GM19023 (cell line): ENCODE results near the gene GPHN.

Experiments used
- ATAC-seq: cut with Tn5 transposase; IDR thresholded peaks from one replicate; pipeline ENCODE4 v1.9.1; 2021; ENCODE audit warnings: mild to moderate bottlenecking, moderate library complexity; ENCODE audit not compliant: unreplicated experiment

GPHN gene

DNA sequence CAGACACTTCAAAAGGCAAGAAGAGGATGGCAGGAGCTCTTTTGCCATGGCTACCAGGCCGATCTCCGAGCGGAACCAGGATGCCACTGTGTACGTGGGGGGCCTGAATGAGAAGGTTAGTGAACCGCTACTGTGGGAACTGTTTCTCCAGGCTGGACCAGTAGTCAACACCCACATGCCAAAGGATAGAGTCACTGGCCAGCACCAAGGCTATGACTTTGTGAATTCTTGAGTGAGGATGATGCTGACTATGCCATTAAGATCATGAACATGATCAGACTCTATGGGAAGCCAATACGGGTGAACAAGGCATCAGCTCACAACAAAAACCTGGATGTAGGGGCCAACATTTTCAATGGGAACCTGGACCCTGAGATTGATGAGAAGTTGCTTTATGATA lies 691.1 kb downstream of the GPHN start:
- no peak for ATAC-seq

DNA sequence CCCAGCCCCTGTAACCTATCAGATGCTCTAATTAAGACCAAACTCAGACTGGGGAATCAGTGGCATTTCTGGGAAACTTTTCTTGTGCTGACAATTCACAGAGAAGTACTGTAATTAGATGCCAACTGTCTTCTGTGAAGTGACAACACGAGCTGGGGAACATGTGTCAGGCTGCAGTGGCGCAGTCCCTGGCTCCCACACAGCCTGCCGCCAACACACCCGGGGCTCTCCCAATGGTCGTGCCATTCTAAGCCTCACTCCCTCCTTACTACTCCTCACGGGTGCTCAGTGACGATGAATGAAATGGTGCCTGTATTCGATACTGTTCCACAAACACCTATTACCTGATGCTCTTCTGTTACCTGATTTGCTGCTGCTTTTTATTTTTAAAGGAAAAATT lies 699.9 kb downstream of the GPHN start:
- no peak for ATAC-seq

DNA sequence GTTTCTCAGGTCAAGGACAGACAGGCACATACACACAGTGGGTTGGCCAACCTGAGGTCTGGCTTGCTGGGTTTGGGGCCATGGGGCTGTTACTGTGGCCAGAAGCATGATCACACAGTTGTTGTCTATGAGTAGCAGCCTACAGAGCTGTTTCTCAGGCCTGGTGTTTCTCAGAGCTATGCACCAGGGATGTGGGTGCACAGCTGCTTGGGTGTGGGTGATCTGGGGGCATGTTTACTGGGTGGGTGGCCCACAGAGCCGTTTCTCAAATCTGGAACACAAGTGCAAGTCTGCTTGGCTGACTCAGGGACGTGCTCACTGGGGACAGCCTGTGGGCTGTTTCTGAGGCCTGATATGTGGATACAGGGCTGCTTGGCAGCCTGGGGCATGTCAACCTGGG lies 710.2 kb downstream of the GPHN start:
- no peak for ATAC-seq

DNA sequence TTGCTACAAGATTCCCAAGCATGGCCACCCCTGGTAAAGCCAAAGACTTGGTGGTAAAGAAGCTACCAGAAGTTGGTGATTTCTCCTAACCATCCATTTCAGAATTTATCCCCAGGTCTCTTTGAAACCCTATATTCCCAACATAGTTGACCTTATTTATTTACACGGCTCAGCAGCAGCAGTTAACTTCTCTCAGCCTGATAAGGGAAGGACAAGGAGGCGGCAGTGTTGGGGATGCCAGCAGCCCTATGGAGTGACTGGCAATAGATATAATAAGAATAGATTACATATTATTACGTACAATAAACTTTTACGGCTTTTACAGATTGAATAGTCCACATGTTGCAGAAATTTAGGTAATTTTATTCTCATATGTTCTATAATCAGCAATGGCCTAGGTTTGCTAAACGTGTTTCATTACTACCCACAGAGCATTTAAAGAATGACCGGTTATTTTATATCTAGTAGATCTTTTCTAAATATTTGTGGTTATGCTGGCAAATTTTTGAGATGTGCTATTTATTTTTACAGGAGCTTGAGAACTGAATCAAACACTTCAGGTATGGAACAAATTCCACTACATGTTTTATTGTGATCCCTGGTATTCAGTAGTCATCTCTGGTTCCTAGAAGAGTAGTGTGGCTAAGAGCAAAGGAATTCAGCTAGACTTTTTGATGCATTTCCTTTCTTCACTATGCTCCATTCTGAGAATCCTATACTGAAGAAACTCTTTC lies 713.5 kb downstream of the GPHN start:
- ATAC-seq = no peak

DNA sequence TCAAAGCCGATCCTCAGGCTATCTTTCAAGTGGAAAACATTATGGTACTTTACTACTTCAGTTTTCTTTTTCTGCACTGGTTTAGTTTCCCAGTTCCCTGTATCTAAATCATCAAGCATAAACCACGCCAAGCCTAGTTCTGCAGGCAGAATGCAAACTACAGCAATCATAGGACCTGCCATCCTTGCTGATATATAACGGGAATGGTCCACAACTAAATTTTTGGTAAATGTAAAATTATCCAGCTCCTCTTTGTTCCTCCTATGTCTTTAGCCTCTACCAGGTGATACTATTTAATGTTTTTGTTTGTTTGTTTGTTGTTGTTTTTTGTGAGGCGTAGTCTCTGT lies 714.0 kb downstream of the GPHN start:
- ATAC-seq = no peak

DNA sequence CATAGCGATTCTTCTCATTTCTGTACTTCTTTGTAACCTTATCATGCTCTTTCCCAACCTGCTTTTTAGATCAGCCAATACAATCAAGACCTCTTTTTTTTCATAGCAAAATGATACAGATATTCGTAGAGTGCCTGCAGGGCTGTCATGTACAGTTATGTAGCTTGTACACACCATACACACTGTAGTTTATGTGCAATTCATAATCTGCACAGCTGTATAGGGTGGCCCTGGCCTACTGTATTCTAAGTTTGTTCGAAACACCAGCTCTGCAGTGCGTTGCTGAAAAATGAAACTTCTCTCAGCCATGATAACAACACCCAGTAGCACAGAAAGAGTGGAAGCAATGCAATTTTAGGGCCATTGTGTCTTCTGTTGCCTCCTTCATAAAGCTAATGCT lies 717.6 kb downstream of the GPHN start:
- no peak for ATAC-seq

DNA sequence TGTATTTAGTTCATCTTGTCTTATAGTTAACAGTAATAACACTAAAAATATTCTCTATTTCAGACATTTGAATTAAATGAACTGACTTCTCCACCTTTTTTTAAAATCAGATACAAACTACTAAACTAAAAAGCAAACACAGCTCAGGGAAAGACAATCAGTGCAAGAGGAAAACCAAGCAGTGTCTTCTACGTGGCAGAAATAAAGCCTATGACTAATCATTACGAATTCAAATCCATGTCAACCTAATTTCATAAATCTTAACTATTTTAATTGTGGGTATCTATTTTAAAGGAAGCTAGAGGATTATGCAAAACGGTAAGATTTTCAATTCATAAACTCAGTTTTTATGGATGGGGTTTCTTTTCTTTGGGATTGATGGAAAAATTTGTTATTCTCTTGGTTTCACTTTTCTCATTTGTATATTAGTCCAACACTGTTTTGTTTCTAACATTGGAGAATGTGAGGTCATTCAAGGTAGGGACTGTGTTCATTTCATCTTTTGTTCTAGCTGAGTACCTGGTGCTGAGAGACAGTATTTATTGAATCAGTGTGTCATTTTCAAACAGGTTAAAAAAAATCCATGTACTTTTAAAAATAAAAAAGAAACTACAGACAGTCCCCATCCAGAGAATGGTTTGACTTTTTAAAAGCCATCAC lies 720.5 kb downstream of the GPHN start:
- no peak for ATAC-seq
